HEK293 (cell line): ENCODE measurements around the gene CSTF1.
"Not testable (repeated sequence)": the region's sequence is repeated elsewhere in the genome, so short reads cannot be mapped to it uniquely, and the experiment has no call there.

Experiments
- CTCF ChIA-PET: fragments of 350-600 bp; formaldehyde crosslinking; extraction: SDS; loops from one replicate; lab custom pipeline; 2021; ENCODE audit warnings: antibody characterized with exemption; lab: Yijun Ruan, JAX
- POLR2A ChIA-PET: fragments of 300-600 bp; formaldehyde crosslinking; extraction: SDS; loops from one replicate; lab custom pipeline; 2020; ENCODE audit warnings: antibody characterized with exemption, inconsistent platforms; lab: Yijun Ruan, JAX
- H3K27ac ChIP-seq: fragments of 200-500 bp; sonication (Bioruptor generic); 2 replicates; pipeline ENCODE4 v1.5.1; 2014; ENCODE audit warnings: low read depth, low read length, control low read depth, inconsistent platforms; ENCODE audit errors: extremely low read depth
- H3K36me3 ChIP-seq, 2 experiments: fragments of 200-500 bp in 1 of 2; sonication (Bioruptor generic) in 1 of 2; 1 replicate in 1 of 2; 2 replicates in 1 of 2; pipeline ENCODE4 v1.5.1; 2014 to 2017; ENCODE audit warnings: inconsistent platforms in 2 of 2, low read length in 2 of 2; ENCODE audit not compliant: control insufficient read depth in 2 of 2, insufficient read depth in 1 of 2
- H3K4me1 ChIP-seq: fragments of 200-500 bp; sonication (Bioruptor generic); 2 replicates; pipeline ENCODE4 v1.5.1; 2014; ENCODE audit warnings: mild to moderate bottlenecking, low read length, inconsistent platforms; ENCODE audit not compliant: control insufficient read depth, insufficient read depth
- H3K4me3 ChIP-seq: 2 replicates; pipeline ENCODE4 v1.5.1; 2011; ENCODE audit warnings: low read depth, mild to moderate bottlenecking, control low read depth, low read length, moderate library complexity
- H3K9me3 ChIP-seq: fragments of 200-500 bp; sonication (Bioruptor generic); 2 replicates; pipeline ENCODE4 v1.5.1; 2014; ENCODE audit warnings: low read depth, low read length, inconsistent platforms; ENCODE audit not compliant: control insufficient read depth, insufficient read depth
- FEZF1 ChIP-seq: fragments of 450-650 bp; formaldehyde crosslinking; IDR thresholded peaks from 2 replicates; pipeline ENCODE4 v1.5.1; 2016; ENCODE audit warnings: missing biosample characterization, missing genetic modification characterization
- HIC1 ChIP-seq: fragments of 450-650 bp; formaldehyde crosslinking; IDR thresholded peaks from 2 replicates; pipeline ENCODE4 v1.5.1; 2016; ENCODE audit warnings: missing biosample characterization, missing genetic modification characterization
- KLF1 ChIP-seq: fragments of 450-650 bp; formaldehyde crosslinking; IDR thresholded peaks from 2 replicates; pipeline ENCODE4 v1.5.1; 2016; ENCODE audit warnings: missing biosample characterization, missing genetic modification characterization
- MYNN ChIP-seq: fragments of 450-650 bp; formaldehyde crosslinking; IDR thresholded peaks from 2 replicates; pipeline ENCODE4 v1.5.1; 2016; ENCODE audit warnings: missing biosample characterization, missing genetic modification characterization, borderline replicate concordance
- TCF7L2 ChIP-seq: IDR thresholded peaks from 2 replicates; pipeline ENCODE4 v1.6.1; 2011; ENCODE audit warnings: low read depth, mild to moderate bottlenecking, inconsistent platforms, low read length, moderate library complexity, borderline replicate concordance
- ZBTB17 ChIP-seq: fragments of 450-650 bp; formaldehyde crosslinking; IDR thresholded peaks from 2 replicates; pipeline ENCODE4 v1.5.1; 2016; ENCODE audit warnings: missing biosample characterization, missing genetic modification characterization
- ZBTB20 ChIP-seq: fragments of 450-650 bp; formaldehyde crosslinking; IDR thresholded peaks from 2 replicates; pipeline ENCODE4 v1.5.1; 2016; ENCODE audit warnings: missing biosample characterization, missing genetic modification characterization
- ZNF23 ChIP-seq: fragments of 450-650 bp; formaldehyde crosslinking; IDR thresholded peaks from 2 replicates; pipeline ENCODE4 v1.5.1; 2016; ENCODE audit warnings: missing biosample characterization, missing genetic modification characterization, borderline replicate concordance
- ZNF239 ChIP-seq: fragments of 450-650 bp; formaldehyde crosslinking; IDR thresholded peaks from 2 replicates; pipeline ENCODE4 v1.5.1; 2016; ENCODE audit warnings: missing biosample characterization, missing genetic modification characterization
- ZNF280C ChIP-seq: fragments of 450-650 bp; formaldehyde crosslinking; IDR thresholded peaks from 2 replicates; pipeline ENCODE4 v1.5.1; 2016; ENCODE audit warnings: missing biosample characterization, missing genetic modification characterization
- ZNF404 ChIP-seq: fragments of 450-650 bp; formaldehyde crosslinking; IDR thresholded peaks from 2 replicates; pipeline ENCODE4 v1.5.1; 2017; ENCODE audit warnings: missing biosample characterization, missing genetic modification characterization
- ZNF513 ChIP-seq: fragments of 450-650 bp; IDR thresholded peaks from 2 replicates; pipeline ENCODE4 v1.5.1; 2018; ENCODE audit warnings: missing biosample characterization, missing genetic modification characterization
- ZNF548 ChIP-seq: fragments of 450-650 bp; formaldehyde crosslinking; IDR thresholded peaks from 2 replicates; pipeline ENCODE4 v1.5.1; 2016; ENCODE audit warnings: missing biosample characterization, missing genetic modification characterization
- ZNF555 ChIP-seq: fragments of 450-650 bp; formaldehyde crosslinking; conservative IDR thresholded peaks from 2 replicates; pipeline ENCODE4 v1.5.1; 2017; ENCODE audit warnings: missing biosample characterization, mild to moderate bottlenecking, missing genetic modification characterization, inconsistent platforms
- ZNF571 ChIP-seq: fragments of 450-650 bp; formaldehyde crosslinking; IDR thresholded peaks from 2 replicates; pipeline ENCODE4 v1.5.0; 2017; ENCODE audit warnings: missing biosample characterization, missing genetic modification characterization
- ZNF621 ChIP-seq: fragments of 450-650 bp; formaldehyde crosslinking; IDR thresholded peaks from 2 replicates; pipeline ENCODE4 v1.5.1; 2017; ENCODE audit warnings: missing biosample characterization, missing genetic modification characterization
- ZNF624 ChIP-seq: fragments of 450-650 bp; formaldehyde crosslinking; IDR thresholded peaks from 2 replicates; pipeline ENCODE4 v1.5.1; 2017; ENCODE audit warnings: missing biosample characterization, missing genetic modification characterization
- ZNF792 ChIP-seq: fragments of 450-650 bp; formaldehyde crosslinking; IDR thresholded peaks from 2 replicates; pipeline ENCODE4 v1.5.1; 2016; ENCODE audit warnings: missing biosample characterization, missing genetic modification characterization
- ZSCAN18 ChIP-seq: fragments of 450-650 bp; formaldehyde crosslinking; IDR thresholded peaks from 2 replicates; pipeline ENCODE4 v1.5.1; 2016; ENCODE audit warnings: missing biosample characterization, missing genetic modification characterization
- ZSCAN5A ChIP-seq: fragments of 450-650 bp; formaldehyde crosslinking; IDR thresholded peaks from 2 replicates; pipeline ENCODE4 v1.5.1; 2016; ENCODE audit warnings: missing biosample characterization, missing genetic modification characterization

The CSTF1 gene

GRCh38 chr20:56403465-56403864 lies 11.0 kb downstream of the CSTF1 start (continued):
- TF ChIP-seq ZSCAN18 (tag by site-specific recombination) (no peak), MYNN (no peak), HIC1 (no peak), ZNF280C (no peak), ZBTB17 (no peak), TCF7L2 (no peak), ZNF571 (tag by site-specific recombination) (no peak), ZNF555 (tag by site-specific recombination) (no peak), ZNF404 (tag by site-specific recombination) (no peak), KLF1 (tag by site-specific recombination) (no peak), FEZF1 (tag by site-specific recombination) (no peak), ZNF621 (no peak), ZNF548 (tag by site-specific recombination) (no peak), ZSCAN5A (tag by site-specific recombination) (no peak), ZNF624 (tag by site-specific recombination) (no peak)
- TF ChIP-seq, all 188 proteins: peak for 0

- H3K4me3 ChIP-seq, H3K4me1 ChIP-seq, H3K27ac ChIP-seq, POLR2A ChIA-PET, H3K9me3 ChIP-seq: not testable (repeated sequence)
- H3K36me3 ChIP-seq = peaks cover 61 to 90% of the 10 kb centered on the region in 2 experiments
- CTCF ChIA-PET = interaction anchor here (0.6 to 1.3 kb wide), 3 partner anchors 10 to 884 kb away, joined by 3 to 4 read pairs (median 3); no protein-coding TSS in a partner anchor
Observed at GRCh38 chr20:56405356-56405755, 12.9 kb downstream of the CSTF1 start.

- no peak for TF ChIP-seq ZNF792
- no peak for TF ChIP-seq ZNF23 (tag by site-specific recombination)
- TF ChIP-seq ZBTB20 (tag by site-specific recombination) = no peak
- no peak for TF ChIP-seq ZNF513
- TF ChIP-seq ZNF239 (tag by site-specific recombination) = no peak
- Histone ChIP-seq H3K4me1 (no peaks in the 10 kb centered on the region), H3K9me3 (no peaks in the 10 kb centered on the region), H3K4me3 (no peak overlapping the region), H3K27ac (no peak overlapping the region), H3K36me3 (peaks cover 53 to 75% of the 10 kb centered on the region in 2 experiments)
- POLR2A ChIA-PET = no interaction called here
- CTCF ChIA-PET = no interaction called here
Observed at GRCh38 chr20:56406910-56407309, 14.5 kb downstream of the CSTF1 start.
